Subcutaneous adipose tissue (tissue), 4 donors: ENCODE data around the gene BNIP5. TPM values are rescaled to one million over a fixed set of nuclear protein-coding genes. Genes with fewer than 3 reads are reported as not detected.

Source experiments
- CTCF ChIP-seq: fragments of 450-650 bp; IDR thresholded peaks from one replicate; pipeline ENCODE4 v1.5.1; 2016; ENCODE audit warnings: low read depth, mild to moderate bottlenecking, control low read depth, antibody characterized with exemption, moderate library complexity
- total RNA-seq, 4 donors: library from RNA; depleted of rRNA; stranded (reverse); fragments of >200 nt; gene quantifications; one replicate each; pipeline ENCODE4 v1.1.0, GENCODE V29; 2016

The BNIP5 gene
- total RNA-seq, 4 donors from 2014 or later, result not detected

GRCh38 chr6:36355819-36356218 lies 19.1 kb upstream of the BNIP5 start:
- TF ChIP-seq CTCF, result no peak

GRCh38 chr6:36353411-36353915 lies 16.8 kb upstream of the BNIP5 start:
- TF ChIP-seq CTCF, result no peak

DNA sequence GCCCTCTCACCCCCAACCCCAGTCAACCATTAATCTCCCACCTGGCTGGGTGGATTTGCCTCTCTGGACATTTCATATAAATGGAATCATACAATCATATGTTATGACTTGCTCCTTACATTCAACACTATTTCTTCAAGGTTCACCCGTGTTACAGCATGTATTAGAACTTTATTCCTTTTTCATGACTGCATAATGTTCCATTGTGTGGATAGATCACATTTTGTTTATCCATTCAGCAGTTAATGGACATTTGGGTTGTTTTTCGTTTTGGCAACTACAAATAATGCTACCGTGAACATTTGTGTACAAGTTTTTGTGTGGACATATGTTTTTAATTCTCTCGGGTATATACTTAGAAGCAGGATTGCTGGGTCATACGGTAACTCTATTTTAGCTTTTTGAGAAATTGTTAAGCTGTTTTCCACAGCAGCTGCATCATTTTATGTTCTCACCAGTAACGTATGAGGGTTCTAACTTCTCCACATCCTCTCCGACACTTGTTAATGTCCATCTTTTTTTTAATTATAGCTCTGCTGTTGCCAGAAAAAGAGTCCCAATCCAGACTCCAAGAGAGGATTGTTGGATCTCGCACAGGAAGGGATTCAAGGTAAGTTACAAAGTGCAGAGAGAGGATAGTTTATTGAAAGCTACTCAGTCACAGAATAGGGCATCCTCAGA lies 15.9 kb upstream of the BNIP5 start:
- no peak for TF ChIP-seq CTCF

DNA sequence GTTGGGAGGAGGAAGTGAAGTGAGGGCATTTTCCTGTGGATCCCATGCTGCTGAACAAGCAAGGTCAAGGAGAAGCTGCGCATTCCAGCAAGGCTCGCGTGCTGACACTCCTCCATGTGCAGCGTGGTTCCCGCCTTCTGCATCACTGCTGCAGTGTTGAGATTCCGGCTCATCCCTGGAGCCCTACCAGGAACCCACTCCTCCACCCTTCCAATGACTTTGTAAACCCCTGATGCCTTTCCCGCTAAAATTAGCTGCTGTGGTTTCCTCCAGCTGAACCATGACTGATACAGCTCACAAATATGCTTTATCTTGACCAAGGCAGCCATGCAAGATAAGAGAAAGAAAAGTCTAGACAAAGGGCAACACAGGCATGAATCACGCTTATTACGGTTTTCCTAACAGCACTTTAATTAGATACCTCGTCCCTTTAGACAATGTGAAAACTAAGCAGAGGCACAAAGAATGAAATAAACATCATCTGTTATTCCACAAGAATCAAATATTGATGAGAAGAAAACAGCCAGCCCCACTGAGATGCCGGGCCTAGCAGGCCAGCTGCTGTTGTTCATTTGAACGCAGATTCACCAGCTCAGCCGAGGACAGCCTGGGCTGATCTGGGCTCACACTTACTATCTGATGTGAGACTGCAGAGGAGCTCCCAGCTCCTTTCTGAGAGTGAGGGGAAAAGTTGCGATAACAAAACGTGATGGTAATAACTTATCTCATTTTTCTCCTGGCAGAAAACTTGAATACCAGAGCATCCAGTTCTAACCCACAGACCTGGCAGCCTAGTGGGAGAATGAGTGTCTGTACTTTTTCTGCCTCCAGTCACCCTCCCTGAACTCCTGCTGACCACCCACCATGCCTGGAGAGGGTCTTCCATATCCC lies 14.2 kb upstream of the BNIP5 start:
- no peak for TF ChIP-seq CTCF

DNA sequence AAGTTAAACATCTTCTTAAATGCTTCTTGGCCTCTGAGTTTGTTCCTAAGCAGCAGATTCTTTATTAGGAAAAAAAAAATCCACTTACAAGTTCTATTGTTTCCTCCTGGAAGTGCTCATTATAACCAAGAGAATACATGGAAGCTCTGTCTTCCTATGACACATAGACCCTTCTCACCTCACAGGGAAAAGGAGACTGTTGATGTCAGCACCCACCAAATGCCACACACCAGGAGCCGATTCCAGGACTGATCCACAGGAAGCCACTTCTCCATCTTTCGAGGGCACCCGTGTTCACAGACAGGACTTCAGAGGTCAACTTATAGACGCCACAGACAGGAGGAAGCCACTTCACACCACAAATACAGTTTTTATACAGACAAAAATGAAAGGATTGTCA lies 13.4 kb upstream of the BNIP5 start:
- no peak for TF ChIP-seq CTCF

- TF ChIP-seq CTCF, result no peak
These were observed 12.6 kb upstream of the BNIP5 start for GRCh38 chr6:36349240-36349639.

- no peak for TF ChIP-seq CTCF
These were observed 10.9 kb upstream of the BNIP5 start for GRCh38 chr6:36347621-36348020.
